Hepatocyte (in vitro differentiated cells): Measurements from ENCODE around the gene AOAH.

Experiments
- EZH2phosphoT487 ChIP-seq: fragments of 200-600 bp; sonication (generic); IDR thresholded peaks from one replicate; pipeline ENCODE4 v1.6.1; 2018; ENCODE audit warnings: antibody characterized with exemption, mild to moderate bottlenecking, low read depth, moderate library complexity; ENCODE audit not compliant: unreplicated experiment, severe bottlenecking
- TF ChIP-seq, protein P1 (sequence below): fragments of 200-600 bp; sonication (generic); IDR thresholded peaks from 2 replicates; pipeline ENCODE4 v1.5.1; 2016; ENCODE audit warnings: antibody characterized with exemption, mild to moderate bottlenecking; ENCODE audit not compliant: poor library complexity

DNA sequence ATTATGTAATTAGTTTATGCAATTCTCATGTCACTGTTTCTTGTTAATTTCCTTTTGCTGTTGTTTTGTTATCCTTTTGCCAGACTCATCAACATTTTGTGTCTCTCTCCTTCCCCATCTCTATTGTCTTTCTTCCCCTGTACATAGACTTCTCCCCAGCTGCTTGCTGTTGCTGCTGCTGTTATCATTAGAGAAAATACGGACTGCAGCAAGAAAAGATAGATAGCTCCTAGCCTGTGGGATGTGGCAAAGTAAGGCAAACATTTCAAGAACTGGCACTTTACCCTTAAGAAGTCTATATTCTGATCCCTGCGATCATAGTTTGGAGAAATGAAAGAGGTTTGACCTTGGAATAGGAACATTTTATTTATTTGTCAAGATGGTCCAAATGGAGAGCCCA lies 162.2 kb downstream of the AOAH start:
- TF ChIP-seq, protein P1, sequence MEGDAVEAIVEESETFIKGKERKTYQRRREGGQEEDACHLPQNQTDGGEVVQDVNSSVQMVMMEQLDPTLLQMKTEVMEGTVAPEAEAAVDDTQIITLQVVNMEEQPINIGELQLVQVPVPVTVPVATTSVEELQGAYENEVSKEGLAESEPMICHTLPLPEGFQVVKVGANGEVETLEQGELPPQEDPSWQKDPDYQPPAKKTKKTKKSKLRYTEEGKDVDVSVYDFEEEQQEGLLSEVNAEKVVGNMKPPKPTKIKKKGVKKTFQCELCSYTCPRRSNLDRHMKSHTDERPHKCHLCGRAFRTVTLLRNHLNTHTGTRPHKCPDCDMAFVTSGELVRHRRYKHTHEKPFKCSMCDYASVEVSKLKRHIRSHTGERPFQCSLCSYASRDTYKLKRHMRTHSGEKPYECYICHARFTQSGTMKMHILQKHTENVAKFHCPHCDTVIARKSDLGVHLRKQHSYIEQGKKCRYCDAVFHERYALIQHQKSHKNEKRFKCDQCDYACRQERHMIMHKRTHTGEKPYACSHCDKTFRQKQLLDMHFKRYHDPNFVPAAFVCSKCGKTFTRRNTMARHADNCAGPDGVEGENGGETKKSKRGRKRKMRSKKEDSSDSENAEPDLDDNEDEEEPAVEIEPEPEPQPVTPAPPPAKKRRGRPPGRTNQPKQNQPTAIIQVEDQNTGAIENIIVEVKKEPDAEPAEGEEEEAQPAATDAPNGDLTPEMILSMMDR: no peak
- no peak for TF ChIP-seq EZH2phosphoT487
